ENCODE data around the gene NCOA1.
A peak's percentile ranks its signal among the peaks of the same experiment; 100 is the strongest.
"Not testable (repeated sequence)": the region's sequence is repeated elsewhere in the genome, so short reads cannot be mapped to it uniquely, and the experiment has no call there.

NCOA1 gene

DNA sequence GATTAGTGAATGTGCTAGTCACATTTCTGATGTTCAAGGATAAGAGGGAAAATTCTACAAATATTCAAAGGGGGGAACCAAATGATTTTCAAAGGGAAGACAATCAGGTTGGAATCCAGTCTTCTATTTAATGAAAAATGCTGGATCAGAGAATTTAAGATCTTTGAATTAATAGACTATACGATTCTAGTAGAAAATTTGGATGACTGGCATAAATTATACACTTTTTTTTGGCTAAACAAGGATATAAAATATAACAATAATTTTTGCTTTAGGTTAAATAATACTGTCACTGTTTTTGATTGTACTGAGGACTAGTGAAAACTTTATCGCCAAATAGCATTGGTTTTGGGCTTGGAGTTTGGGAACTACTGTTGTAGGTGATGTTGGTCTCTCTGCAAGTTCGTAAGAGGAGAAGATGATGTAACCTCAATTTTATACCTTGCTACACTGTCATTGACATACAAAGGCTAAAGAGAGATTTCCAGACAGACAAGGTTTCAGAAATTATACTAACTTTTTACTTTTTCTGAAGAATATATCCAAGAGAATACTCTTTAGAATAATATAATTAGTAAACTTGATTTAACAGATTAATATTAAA, 51.3 kb downstream of the NCOA1 start:
- DNase-seq, result no peak

DNA sequence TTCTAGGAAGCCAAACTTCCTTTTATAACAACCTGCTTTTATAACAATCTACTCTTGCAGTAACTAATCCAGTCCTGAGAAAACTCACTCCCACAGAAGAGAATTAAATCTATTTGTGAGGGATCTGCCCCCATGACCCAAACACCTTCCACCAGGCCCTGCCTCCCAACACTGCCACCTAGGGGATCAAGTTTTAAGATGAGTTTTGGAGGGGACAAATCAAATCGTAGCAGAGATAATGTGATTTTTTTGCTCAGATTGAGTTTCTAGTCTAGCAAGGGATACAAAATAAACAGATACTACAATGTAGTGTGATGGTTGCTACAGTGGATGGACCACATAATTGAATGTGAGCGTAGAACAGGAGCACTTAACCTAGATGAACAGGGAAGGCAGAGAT, 52.2 kb downstream of the NCOA1 start:
- no peak for DNase-seq

DNA sequence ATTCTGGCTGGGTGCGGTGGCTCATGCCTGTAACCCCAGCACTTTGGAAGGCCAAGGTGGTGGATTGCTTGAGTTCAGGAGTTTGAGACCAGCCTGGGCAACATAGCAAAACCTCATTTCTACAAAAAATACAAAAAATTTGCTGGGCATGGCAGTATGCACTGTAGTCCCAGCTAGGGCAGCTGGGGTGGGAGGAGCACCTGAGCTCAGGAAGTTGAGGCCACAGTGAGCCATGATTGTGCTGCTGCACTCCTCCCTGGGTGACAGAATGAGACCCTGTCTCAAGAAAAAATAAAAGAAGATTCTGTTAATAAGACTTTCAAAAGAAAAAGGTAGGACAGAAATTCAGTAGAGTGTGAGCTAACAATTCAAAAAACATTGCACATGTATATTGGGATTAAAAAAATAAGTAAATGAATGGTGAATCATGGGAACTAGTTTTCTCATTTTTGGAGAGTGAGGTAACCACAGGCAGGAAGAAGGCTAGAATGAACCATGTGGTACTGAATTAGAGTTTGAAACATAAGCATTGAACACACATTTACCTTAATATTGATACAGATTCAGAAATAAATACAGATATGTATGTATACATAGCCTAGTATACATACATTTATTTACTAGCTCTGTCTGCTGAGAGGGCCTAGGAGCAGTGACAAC, 53.5 kb downstream of the NCOA1 start:
- DNase-seq, result no peak

DNA sequence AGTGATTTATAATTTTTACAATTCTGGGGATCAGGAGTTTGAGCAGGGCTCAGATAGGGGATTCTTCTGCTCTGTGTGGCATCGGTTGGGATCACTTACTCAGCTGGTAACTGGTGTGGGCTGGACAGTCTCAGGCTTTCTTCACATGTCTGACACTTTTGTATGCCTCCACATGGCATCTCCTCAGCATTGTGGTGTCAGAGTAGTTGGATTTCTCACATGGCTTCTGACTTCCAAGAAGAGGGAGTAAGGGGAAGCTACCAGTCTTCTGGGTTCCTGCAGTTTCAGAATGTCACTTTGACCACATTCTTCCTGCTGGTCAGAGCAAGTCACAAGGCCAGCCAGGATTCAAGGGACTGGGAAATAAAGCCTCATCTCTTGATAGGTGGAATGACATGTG, 55.6 kb downstream of the NCOA1 start:
- DNase-seq, result no peak

DNA sequence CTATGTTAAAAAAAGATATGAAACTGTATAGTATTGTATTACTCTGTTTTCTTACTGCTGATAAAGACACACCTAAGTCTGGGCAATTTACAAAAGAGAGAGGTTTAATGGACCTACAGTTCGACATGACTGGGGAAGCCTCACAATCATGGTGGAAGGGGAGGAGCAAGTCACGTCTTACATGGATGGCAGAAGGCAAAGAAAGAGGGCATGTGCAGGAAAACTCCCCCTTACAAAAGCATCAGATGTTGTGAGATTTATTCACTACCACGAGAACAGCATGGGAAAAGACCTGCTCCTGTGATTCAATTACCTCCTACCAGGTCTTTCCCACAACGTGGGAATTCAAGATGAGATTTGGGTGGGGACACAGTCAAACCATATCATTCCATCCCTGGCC, 57.0 kb downstream of the NCOA1 start:
- DNase-seq, result no peak

DNA sequence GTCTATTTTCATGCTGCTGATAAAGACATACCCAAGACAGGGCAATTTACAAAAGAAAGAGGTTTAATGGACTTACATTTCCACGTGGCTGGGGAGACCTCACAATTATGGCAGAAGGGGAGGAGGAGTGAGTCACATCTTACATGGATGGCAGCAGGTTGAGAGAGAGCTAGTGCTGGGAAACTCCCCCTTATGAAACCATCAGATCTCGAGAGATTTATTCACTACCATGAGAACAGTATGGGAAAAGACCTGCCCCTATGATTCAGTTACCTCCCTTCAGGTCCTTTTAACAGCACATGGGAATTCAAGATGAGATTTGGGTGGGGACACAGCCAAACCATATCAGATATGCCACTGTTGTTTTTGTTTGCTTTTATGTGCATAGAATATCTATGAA, 59.2 kb downstream of the NCOA1 start:
- DNase-seq, result not testable (repeated sequence)

DNA sequence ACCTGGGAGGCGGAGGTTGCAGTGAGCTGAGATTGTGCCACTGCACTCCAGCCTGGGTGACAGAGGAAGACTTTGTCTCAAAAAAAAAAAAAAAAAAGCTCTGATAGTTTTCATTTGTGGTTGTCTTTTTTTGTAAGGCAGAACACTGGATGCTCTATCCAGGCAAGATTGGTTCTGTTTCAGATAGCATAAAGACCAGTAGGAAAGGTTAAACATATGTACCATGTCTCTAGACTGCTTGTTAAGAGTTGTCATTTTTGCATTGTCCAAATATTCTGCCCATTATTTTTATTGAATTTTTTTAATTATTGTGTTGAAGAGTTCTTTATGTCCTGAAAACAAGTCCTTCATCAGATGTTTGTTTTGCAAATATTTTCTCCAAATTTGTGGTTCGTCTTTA, 60.0 kb downstream of the NCOA1 start:
- DNase-seq, result no peak

DNA sequence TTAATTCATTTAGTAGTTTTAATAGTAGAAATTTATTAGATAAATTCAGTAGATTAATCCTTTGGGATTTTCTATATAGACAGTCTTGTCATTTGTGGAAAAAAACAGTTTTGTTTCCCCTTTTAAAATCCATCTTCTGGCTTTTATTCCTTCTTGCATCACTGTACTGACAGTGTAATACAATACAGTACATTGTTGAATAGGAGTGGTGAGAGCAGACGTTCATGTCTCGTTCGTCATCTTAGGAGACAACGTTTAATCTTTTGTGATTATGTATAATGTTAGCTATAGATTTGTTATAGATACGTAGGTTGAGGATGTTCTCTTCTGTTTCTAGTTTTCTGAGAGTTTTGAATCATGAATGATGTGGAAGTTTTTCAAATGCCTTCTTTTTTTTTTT, 61.8 kb downstream of the NCOA1 start:
- no peak for DNase-seq

DNA sequence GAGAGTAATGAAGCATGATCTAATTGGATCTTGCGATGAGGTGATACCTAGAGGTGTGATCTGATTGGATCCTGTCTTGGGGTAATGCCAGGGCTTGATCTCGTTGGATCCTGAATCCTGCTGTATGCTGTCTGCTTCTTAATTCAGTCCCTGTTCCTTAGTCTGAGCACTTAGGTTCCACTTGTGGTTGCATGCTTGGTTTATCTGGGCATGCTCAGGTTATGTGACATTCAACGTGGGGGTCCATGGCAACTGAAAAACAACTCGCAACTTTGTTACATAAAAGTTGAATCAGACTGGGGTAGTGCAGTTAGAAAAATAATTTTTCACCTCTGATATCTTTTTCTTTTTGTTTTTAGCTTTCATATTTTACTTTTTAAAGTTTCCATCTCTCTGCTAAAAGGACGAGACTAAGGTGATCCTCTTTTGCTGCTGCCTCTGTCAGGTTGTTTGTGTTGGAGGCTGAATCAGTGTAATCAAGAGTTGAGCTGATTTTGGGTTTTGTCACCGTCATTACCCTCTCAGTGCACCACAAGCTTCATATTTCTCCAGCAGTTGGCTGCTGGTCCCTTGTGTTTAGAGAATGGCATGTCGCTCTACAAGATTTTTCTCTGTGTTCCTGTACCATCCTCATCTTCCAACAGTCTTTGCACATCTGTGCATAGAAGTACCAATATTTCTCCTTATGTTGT, 67.9 kb downstream of the NCOA1 start:
- no peak for DNase-seq

DNA sequence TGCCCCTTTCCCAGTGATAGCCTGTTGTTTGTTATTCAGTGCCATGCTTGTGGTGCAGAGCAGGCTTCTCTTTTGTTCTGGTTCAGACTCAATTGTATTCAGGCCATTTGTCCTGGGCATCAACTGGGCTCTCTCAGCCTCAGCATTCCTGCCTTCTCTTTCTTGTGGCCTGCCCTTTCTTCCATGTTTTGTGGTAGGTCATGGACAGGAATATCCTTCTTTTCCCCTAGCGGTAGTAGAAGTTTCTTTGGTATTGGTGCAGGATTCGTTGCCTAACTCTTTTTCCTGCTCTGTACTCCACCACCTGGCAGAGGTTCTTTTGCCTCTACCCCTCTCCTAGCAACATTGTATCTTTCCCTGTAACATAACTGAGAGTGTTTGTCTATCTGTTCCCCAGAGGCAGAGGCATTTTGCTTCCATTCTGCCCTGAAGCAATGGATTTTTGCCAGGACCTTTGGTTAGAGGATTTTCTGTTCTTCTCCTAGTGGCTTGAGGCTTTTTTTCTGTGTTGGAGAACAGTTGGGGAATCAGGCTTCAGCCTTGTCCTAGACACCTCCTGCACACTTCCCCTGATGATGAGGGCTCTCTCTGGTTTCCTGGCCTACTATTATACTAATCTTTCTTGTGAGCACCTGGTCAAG, 68.5 kb downstream of the NCOA1 start:
- no peak for DNase-seq

DNA sequence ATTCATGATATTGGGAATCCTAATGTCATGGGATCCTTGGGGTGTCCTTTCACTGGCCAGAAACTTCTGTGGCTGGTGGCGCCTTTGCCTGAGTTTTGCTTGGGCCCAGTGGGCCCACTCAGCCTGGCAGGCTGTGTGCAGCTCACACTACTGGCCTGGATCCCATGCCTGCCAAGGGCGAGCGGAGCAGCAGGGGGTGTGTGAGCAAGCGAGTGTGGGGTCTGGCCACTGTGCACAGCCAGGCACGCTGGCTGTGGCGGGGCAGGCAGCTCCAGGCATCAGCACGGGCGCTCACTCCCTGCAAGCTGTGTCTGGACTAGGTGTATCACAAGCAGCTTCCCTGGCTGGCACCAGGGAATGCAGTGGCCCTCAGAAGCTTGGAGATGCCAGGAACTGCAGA, 74.5 kb downstream of the NCOA1 start:
- no peak for DNase-seq

DNA sequence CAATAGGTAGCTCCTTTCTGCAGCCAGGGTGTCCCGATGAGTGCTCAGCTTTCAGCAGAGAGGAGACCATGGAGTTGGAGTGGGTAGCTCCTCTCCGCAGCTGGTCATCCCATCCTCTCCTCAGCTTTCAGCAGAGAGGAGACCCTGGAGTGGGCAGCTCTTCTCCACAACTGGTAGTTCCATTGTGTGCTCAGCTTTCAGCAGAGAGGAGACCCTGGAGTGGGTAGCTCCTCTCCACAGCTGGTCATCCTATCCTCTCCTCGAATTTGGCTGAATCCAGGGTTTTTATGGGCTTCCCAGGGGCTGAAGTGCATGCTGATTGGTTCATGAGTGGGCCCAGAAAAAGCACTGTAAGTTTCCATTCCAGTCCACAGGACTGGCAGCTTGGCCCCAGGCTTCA, 75.2 kb downstream of the NCOA1 start:
- DNase-seq, result no peak

DNA sequence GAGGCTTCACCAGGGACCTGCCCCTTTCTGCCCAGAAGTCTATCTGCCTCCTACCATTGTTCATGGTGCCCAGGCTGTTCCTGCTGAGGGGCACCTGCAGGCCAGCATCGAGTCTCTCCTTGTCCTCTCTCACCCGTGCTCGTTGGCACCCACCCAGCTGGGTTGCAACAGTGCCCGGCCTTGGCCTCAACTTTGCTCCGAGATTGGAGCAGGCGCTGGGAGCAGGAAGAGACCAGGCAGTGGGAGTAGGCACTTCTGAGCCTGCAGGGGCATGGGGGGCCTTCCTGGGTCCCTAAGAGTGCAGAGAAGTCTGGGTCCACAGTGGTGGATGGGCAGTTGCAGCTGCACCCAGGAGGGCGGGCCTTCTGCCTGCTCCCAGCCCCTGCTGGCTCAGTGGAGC, 75.6 kb downstream of the NCOA1 start:
- DNase-seq, result no peak

DNA sequence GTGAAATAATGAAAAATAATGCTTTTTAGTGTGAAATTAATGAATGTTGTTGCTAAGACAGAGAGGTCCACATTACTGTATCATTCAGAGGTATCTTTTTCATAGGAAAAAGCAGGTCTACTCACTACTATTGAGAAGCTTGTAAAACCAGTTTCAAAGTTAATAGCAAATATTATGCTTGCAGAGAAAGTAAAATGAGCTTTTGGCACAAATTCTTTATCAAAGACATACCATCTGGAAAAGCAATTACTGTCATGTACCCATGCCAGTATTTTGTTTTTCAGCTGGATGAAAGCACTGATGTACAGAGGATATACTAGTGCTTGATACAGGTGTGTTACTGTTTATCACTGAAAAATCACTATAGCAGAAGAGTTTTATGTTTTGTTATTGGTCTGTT, 77.5 kb downstream of the NCOA1 start:
- DNase-seq, result peak; percentile 15

DNA sequence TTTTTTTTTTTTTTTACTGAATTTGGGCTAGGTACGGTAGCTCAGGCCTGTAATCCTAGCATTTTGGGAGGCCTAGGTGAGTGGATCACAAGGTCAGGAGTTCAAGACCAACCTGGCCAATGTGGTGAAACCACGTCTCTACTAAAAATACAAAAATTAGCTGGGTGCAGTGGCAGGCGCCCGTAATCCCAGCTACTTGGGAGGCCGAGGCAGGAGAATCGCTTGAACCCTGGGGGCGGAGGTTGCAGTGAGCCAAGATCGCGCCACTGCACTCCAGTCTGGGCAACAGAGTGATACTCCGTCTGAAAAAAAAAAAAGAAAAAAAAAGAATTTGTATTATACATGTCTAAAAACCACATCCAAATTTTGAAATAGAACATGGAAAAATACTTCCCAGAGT, 78.5 kb downstream of the NCOA1 start:
- DNase-seq, result not testable (repeated sequence)

DNA sequence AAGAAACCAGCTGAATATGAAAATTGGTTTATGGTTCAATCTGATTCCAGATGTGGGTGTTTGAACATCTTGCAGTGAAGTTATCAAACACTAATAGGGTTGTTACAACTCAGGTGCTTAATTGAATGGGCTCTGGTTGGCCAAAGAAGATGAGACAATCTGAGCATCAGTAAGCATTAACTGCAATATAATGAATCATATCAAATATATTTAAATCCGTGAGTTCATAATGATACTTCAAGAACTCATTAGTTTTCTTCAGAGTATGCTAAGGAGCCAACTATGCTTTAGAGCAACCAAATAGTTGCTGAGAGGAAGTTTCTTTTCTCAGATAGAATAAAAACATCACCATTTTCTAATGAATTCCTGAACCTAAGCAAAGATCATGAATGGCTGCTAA, 79.2 kb downstream of the NCOA1 start:
- no peak for DNase-seq

DNA sequence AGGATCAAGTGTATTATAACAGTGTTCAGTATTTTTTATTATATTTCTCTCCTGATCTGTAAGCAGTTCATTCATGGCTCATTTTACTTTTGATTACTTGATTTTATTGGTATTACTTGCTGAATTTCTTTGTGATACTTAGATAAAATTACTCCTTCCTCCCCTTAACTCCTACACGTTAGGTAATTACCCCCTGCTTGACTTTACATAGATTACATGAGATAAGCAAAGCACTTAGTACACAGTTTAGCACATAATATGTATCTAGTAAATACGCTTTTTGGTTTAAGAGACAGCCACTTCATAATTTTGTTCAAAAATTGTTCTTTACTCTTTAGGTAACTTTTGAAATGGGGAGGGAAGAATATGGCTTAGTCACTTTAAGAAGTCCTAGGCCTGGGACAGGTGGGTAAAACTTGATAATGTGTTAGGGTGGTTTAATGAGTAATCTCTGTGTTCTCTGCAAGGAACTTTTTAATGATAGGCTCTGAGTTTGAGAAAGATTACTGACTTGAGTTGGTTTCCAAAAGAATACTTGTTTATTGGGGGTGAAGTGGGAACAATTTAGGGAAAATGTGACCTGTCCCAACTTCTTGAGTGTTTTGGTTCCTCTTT, 80.9 kb downstream of the NCOA1 start:
- no peak for DNase-seq

DNA sequence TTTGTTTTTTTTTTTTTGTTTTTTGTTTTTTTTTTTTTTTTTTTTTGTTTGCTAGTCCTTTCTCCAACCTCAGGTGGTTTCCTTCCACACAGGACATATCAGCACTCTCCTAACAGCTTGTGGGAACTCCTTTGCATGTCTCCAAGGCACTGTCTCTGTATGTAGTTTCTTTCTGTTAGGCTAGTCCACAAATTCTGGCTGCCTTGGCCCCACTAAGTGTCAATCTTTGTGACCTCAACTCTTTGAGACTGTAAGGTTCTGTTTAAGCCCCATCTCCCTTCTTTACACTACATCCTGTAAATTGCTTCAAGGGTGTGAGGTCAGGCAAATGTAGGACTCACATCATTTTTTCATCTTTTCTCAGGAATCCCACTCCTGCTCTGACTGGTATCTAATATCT, 85.1 kb downstream of the NCOA1 start:
- no peak for DNase-seq

DNA sequence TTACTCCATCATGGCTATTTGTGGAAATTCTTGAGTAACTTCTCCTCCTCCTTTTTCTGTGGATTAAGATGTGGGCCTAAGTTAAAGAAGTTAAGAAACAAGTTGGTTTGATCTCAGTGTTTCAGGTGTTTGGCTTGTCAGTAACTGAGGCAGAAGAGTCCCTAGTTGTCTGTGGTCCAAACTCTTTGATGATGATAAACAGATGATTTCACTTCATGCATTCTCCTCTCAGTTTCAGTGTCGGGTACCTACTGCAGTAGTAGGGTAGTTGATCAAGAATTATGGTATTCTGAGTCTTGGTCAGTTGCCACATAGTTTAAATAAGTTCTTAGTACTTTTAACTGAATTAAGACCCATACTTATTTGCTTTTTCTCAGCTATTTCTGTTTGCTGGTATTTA, 85.6 kb downstream of the NCOA1 start:
- DNase-seq, result no peak

DNA sequence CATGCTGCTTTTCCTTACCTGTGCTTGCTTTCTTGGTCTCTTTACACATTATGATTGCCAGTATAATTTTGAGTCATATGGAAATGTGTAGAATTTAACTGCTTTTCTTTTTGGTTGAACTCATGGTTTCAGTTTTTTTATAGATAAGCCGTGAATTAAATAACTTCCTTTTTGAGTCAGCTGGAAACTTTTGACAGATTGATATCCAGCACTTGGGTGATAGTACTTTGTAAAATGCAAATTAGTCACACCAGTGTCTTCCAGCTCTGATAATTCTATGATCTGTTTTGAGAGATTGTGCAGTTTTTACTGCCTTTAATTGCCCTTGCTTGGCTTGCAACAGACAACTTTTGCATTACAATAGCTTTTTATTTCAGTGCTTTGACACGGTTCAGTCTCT, 86.4 kb downstream of the NCOA1 start:
- DNase-seq, result no peak

DNA sequence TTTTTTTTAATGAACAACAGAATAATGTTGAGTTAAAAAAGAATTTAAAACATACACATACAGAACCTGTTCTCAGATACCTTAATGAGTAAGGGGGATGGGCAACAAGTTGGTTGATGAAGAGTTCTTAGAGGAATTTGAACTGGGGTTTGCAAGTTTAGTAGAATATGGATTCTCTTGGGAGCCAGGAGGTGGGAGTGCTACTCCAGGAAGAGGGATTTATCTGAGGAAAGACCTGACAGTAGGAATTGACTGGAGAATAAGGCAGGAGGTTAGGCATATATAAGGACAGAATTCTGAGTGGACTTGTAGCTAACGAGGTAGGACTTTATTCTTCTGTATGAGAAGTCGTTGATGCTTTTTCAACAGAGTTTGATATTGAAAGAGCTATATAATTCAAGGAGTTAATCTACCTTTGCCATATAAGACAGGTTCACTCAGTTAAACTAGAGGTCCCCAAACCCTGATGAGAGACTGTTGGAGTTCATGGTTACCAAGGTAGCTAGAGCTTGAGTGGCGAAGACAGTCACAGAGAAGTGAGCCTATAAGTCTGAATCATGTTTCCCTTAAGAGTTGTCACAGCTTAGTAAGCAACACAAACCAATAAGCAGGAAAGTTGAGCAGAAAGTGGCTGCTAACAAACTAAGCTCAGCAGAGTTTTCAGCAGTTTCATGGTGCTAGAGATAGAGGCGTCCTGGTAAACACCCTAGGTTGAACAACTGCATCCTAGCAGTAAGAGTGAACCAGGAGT, 88.2 kb downstream of the NCOA1 start:
- no peak for DNase-seq

DNA sequence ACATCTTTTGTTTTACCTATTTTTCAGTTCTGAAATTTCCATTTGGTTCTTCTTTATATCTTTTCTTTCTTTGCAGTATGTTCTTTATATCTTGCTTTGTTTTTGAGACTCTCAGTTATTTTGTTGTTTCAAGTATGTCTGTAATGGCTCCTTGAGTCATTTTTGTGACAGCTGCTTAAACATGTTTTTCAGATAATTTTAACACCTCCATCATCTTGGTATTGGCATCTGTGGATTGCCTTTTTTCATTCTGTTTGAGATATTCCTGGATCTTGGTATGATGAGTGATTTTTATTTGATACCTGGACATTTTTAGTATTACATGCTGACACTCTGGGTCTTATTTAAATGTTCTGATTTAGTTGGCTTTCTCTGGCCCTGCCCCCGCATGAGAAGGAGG, 89.5 kb downstream of the NCOA1 start:
- no peak for DNase-seq

DNA sequence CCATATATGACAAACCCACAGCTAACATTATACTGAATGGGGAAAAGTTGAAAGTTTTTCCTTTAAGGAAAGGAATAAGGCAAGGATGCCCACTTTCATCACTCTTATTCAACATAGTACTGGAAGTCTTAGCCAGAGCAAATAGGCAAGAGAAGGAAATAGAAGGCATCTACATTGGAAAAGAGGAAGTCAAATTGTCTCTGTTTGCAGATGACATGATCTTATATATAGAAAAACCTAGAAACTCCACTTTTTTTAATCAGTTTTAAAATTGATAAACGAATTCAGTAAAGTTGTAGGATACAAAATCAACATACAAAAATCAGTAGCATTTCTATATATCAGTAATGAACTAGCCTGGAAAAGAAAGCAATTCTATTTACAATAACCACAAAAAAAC, 90.9 kb downstream of the NCOA1 start:
- DNase-seq, result not testable (repeated sequence)
